Activated CD4-positive, alpha-beta T cell treated with anti-CD3 and anti-CD28 coated beads, Interleukin-2, amount 50 U/mL, for 24 hours (primary cell): ENCODE results near the gene CENPB.
"Not testable (repeated sequence)": the region's sequence is repeated elsewhere in the genome, so short reads cannot be mapped to it uniquely, and the experiment has no call there.

Experiments used
- DNase-seq, 2 donors: peaks; one replicate each; pipeline ENCODE4 v3.0.0-alpha.2; 2020; ENCODE audit warnings: low read depth in 1 of 2, low spot score in 1 of 2

Gene CENPB

GRCh38 chr20:3794168-3794567 is 7.6 kb upstream of the CENPB start:
- DNase-seq: not testable (repeated sequence)

GRCh38 chr20:3789201-3789600 is 2.7 kb upstream of the CENPB start:
- not testable (repeated sequence) for DNase-seq

- no peak for DNase-seq
Measured at GRCh38 chr20:3788685-3789155, 2.2 kb upstream of the CENPB start.

GRCh38 chr20:3787324-3788014 is 929 bp upstream of the CENPB start:
- no peak for DNase-seq

GRCh38 chr20:3786126-3786484 is 435 bp downstream of the CENPB start:
- no peak for DNase-seq

GRCh38 chr20:3785240-3786125 is 1.1 kb downstream of the CENPB start:
- DNase-seq: no peak

GRCh38 chr20:3784863-3785239 is 1.7 kb downstream of the CENPB start:
- DNase-seq: no peak

GRCh38 chr20:3784216-3784853 is 2.2 kb downstream of the CENPB start:
- no peak for DNase-seq

- DNase-seq: no peak
Measured at GRCh38 chr20:3783511-3784195, 2.9 kb downstream of the CENPB start.

GRCh38 chr20:3783068-3783489 is 3.5 kb downstream of the CENPB start:
- no peak for DNase-seq

- no peak for DNase-seq
Measured at GRCh38 chr20:3782597-3782996, 3.9 kb downstream of the CENPB start.

- DNase-seq: peak in 1 of 2 donors; percentile 46
Measured at GRCh38 chr20:3781153-3781910, 5.2 kb downstream of the CENPB start, which contains the start of gene SPEF1. TSS of gene SPEF1 (minus strand) at chr20:3781448. CDS start at chr20:3781287, 161 bp downstream.

- DNase-seq: no peak
Measured at GRCh38 chr20:3778976-3779375, 7.6 kb downstream of the CENPB start.

GRCh38 chr20:3777716-3778629 is 8.6 kb downstream of the CENPB start:
- no peak for DNase-seq

GRCh38 chr20:3777381-3777715 is 9.2 kb downstream of the CENPB start:
- DNase-seq: no peak

GRCh38 chr20:3775457-3776108 is 11.0 kb downstream of the CENPB start:
- no peak for DNase-seq

GRCh38 chr20:3771552-3772058 is 14.9 kb downstream of the CENPB start:
- DNase-seq: no peak

- peak; percentile 46 to 69 for DNase-seq
Measured at GRCh38 chr20:3768342-3769130, 18.0 kb downstream of the CENPB start.
